Endothelial cell of umbilical vein (primary cell): ENCODE data around the gene PLXDC2. TPM values are rescaled to one million over a fixed set of nuclear protein-coding genes. Genes with fewer than 3 reads are reported as not detected.

ENCODE experiments used
- BruUV-seq: library from RNA; stranded (reverse); fragments of 400-500 nt; replicated peaks from 2 replicates; lab custom pipeline; 2021; lab: Mats Ljungman, UMichigan
- CTCF ChIA-PET: fragments of 300-600, 350-600 bp; sonication (Branson Sonifier 250); formaldehyde crosslinking; loops from one replicate; lab custom pipeline; 2021; ENCODE audit warnings: antibody characterized with exemption, inconsistent platforms; lab: Charles Lee
- POLR2A ChIA-PET: fragments of 300-600, 350-600 bp; sonication (Branson Sonifier 250); formaldehyde crosslinking; loops from one replicate; lab custom pipeline; 2021; ENCODE audit warnings: antibody characterized with exemption, inconsistent platforms; lab: Charles Lee
- DNase-seq: peaks from one replicate; pipeline ENCODE4 v3.0.0-alpha.2; 2011; ENCODE audit warnings: low read depth, low spot score
- FAIRE-seq: peaks from 2 replicates; lab custom pipeline; 2011; peaks lifted over from hg19 to GRCh38; lab: Jason Lieb, UNC
- H2AFZ ChIP-seq: 2 replicates; pipeline ENCODE4 v1.6.0; 2012; ENCODE audit warnings: low read depth, low read length, control low read depth, inconsistent platforms
- H3K27ac ChIP-seq: 2 replicates; pipeline ENCODE4 v1.5.1; 2011; ENCODE audit warnings: low read depth, mild to moderate bottlenecking, control low read depth, low read length, moderate library complexity; ENCODE audit not compliant: insufficient read depth
- H3K27me3 ChIP-seq, 2 experiments: 2 replicates each; pipeline versions ENCODE4 v1.6.0 to v1.6.1; 2011; ENCODE audit warnings: low read length in 2 of 2, mixed read lengths in 1 of 2; ENCODE audit not compliant: control insufficient read depth in 2 of 2, insufficient read depth in 2 of 2
- H3K36me3 ChIP-seq, 2 experiments: 2 replicates in 1 of 2; 3 replicates in 1 of 2; pipeline ENCODE4 v1.5.1; 2011; ENCODE audit warnings: low read length in 2 of 2, mild to moderate bottlenecking in 1 of 2, moderate library complexity in 1 of 2; ENCODE audit not compliant: control insufficient read depth in 2 of 2, insufficient read depth in 2 of 2; ENCODE audit errors: extremely low read depth in 1 of 2
- H3K4me1 ChIP-seq: 3 replicates; pipeline ENCODE4 v1.5.1; 2011; ENCODE audit warnings: mild to moderate bottlenecking, low read length; ENCODE audit not compliant: control insufficient read depth, insufficient read depth; ENCODE audit errors: extremely low read depth
- H3K4me2 ChIP-seq: 2 replicates; pipeline ENCODE4 v1.6.1; 2011; ENCODE audit warnings: low read length, control low read depth, mixed read lengths; ENCODE audit not compliant: insufficient read depth
- H3K4me3 ChIP-seq, 3 experiments: fragments of 200-600 bp in 1 of 3; sonication (generic), shearing (Covaris generic) in 1 of 3; replicated peaks in 1 of 3; 2 replicates each; pipeline ENCODE4 v1.5.1; 2011 to 2016; ENCODE audit warnings: control low read depth in 3 of 3, low read length in 3 of 3, mild to moderate bottlenecking in 2 of 3, inconsistent platforms in 1 of 3, low read depth in 1 of 3, moderate library complexity in 1 of 3; ENCODE audit not compliant: insufficient read depth in 1 of 3
- H3K79me2 ChIP-seq: 2 replicates; pipeline ENCODE4 v1.6.0; 2012; ENCODE audit warnings: low read length, inconsistent platforms; ENCODE audit not compliant: control insufficient read depth, insufficient read depth
- H3K9ac ChIP-seq: replicated peaks from 2 replicates; pipeline ENCODE3; 2011; ENCODE audit warnings: low read length, control low read depth; ENCODE audit not compliant: insufficient read depth; ENCODE audit errors: extremely low read depth
- H3K9me1 ChIP-seq: replicated peaks from 3 replicates; pipeline ENCODE4 v1.6.0; 2011; ENCODE audit warnings: mild to moderate bottlenecking, low read length; ENCODE audit not compliant: control insufficient read depth, insufficient read depth; ENCODE audit errors: extremely low read depth
- H3K9me3 ChIP-seq: replicated peaks from 2 replicates; pipeline ENCODE4 v1.5.1; 2012; ENCODE audit warnings: low read length, inconsistent platforms; ENCODE audit not compliant: control insufficient read depth, insufficient read depth
- H4K20me1 ChIP-seq: replicated peaks from 2 replicates; pipeline ENCODE3; 2011; ENCODE audit warnings: mild to moderate bottlenecking, low read length; ENCODE audit not compliant: control insufficient read depth, insufficient read depth; ENCODE audit errors: extremely low read depth
- FOS ChIP-seq: IDR thresholded peaks from 2 replicates; pipeline ENCODE4 v1.6.1; 2011; ENCODE audit warnings: mild to moderate bottlenecking, low read length, moderate library complexity, borderline replicate concordance; ENCODE audit not compliant: insufficient read depth
- JUN ChIP-seq: IDR thresholded peaks from 2 replicates; pipeline ENCODE4 v1.6.1; 2011; ENCODE audit warnings: borderline replicate concordance, low read depth; ENCODE audit not compliant: insufficient read length, insufficient read depth
- MYC ChIP-seq: IDR thresholded peaks from one replicate; pipeline ENCODE4 v1.6.1; 2011; ENCODE audit warnings: mild to moderate bottlenecking, low read depth, low read length
- POLR2A ChIP-seq: IDR thresholded peaks from 2 replicates; pipeline ENCODE4 v1.6.1; 2012; ENCODE audit warnings: low read depth, mild to moderate bottlenecking, control low read depth, low read length
- POLR2AphosphoS5 ChIP-seq: IDR thresholded peaks from 2 replicates; pipeline ENCODE4 v1.6.1; 2012; ENCODE audit warnings: low read depth, mild to moderate bottlenecking, control low read depth, low read length, moderate library complexity; ENCODE audit not compliant: insufficient read depth
- dilution Hi-C: fragments of 300-500 bp; cut with MboI; formaldehyde crosslinking; loops from one replicate; pipeline ENCODE4 v1.15.0; 2019; ENCODE audit warnings: low sequenced_read_pairs; ENCODE audit not compliant: extremely low pct_ligation_motif_present
- intact Hi-C: fragments of 100-400 bp; cut with micrococcal nuclease; formaldehyde crosslinking; loops from one replicate; pipeline ENCODE4 v1.10.0; 2022
- polyA plus RNA-seq, 4 experiments: library from polyadenylated mRNA; depleted of rRNA in 3 of 4; stranded (reverse) in 3 of 4; unstranded in 1 of 4; fragments of >200 nt; gene quantifications; 2 replicates each; pipeline versions ENCODE4 v1.2.1 to v1.2.3, GENCODE V29; 2011 to 2012; ENCODE audit warnings: missing spikeins in 1 of 4
- total RNA-seq: library from RNA; stranded (reverse); gene quantifications from 2 replicates; pipeline ENCODE4 v1.2.3, GENCODE V29; 2021
- TF ChIP-seq, protein P1 (sequence below), 2 donors: IDR thresholded peaks; 1 replicate in 1 of 2; 2 replicates in 1 of 2; pipeline ENCODE4 v1.5.1; 2011; ENCODE audit warnings: low read length in 2 of 2, mild to moderate bottlenecking in 2 of 2, moderate library complexity in 2 of 2, control low read depth in 1 of 2, inconsistent platforms in 1 of 2, low read depth in 1 of 2; ENCODE audit not compliant: insufficient read depth in 1 of 2; ENCODE audit errors: extremely low read depth in 1 of 2
- TF ChIP-seq, protein P2 (sequence below): IDR thresholded peaks from 2 replicates; pipeline ENCODE4 v1.6.1; 2011; ENCODE audit not compliant: insufficient read depth, insufficient read length

The PLXDC2 gene
- total and polyA plus RNA-seq, 2 donors (not counting 3 experiments of a cell fraction or from before 2014, with no cell fraction given): 0.32 to 1.2 TPM

DNA sequence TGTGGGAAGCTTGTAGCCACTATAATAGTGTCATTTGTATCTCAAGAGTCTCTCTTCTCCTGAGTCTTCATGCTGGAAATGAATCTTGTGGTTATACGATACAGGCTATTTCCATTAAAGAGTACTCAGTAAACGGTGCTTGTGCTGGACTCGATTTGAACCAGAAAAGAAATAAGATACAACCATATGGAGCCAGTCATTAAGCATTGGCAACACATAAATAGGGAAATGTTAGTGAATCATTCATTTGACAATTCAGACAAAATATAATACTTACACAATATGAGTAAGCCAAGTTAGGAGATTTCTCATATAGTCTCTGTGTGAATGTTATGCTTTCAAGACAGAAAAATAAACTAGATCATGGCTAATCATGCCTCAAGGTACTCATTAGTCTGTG, 356.8 kb downstream of the PLXDC2 start:
- no peak for TF ChIP-seq MYC
- TF ChIP-seq, protein P1, sequence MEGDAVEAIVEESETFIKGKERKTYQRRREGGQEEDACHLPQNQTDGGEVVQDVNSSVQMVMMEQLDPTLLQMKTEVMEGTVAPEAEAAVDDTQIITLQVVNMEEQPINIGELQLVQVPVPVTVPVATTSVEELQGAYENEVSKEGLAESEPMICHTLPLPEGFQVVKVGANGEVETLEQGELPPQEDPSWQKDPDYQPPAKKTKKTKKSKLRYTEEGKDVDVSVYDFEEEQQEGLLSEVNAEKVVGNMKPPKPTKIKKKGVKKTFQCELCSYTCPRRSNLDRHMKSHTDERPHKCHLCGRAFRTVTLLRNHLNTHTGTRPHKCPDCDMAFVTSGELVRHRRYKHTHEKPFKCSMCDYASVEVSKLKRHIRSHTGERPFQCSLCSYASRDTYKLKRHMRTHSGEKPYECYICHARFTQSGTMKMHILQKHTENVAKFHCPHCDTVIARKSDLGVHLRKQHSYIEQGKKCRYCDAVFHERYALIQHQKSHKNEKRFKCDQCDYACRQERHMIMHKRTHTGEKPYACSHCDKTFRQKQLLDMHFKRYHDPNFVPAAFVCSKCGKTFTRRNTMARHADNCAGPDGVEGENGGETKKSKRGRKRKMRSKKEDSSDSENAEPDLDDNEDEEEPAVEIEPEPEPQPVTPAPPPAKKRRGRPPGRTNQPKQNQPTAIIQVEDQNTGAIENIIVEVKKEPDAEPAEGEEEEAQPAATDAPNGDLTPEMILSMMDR (IDR thresholded peaks at IDR 0.05; ENCODE audit: extremely low read depth in 1 of 2, insufficient read depth in 1 of 2, low read depth in 1 of 2, low read length in 2 of 2): no peak
- TF ChIP-seq, protein P2, sequence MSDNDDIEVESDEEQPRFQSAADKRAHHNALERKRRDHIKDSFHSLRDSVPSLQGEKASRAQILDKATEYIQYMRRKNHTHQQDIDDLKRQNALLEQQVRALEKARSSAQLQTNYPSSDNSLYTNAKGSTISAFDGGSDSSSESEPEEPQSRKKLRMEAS: no peak
- TF ChIP-seq JUN: no peak
- TF ChIP-seq FOS: no peak
- no peak for TF ChIP-seq POLR2AphosphoS5
- no peak for TF ChIP-seq POLR2A
- Histone ChIP-seq H3K4me3 (no peak overlapping the region), H3K4me1 (no peaks in the 10 kb centered on the region), H4K20me1 (no peaks in the 10 kb centered on the region), H3K4me2 (no peak overlapping the region), H3K36me3 (no peaks in the 10 kb centered on the region), H3K27ac (no peak overlapping the region), H3K9me1 (no peaks in the 10 kb centered on the region), H2AFZ (no peak overlapping the region), H3K27me3 (no peaks in the 10 kb centered on the region), H3K9me3 (no peaks in the 10 kb centered on the region), H3K9ac (no peak overlapping the region), H3K79me2 (no peaks in the 10 kb centered on the region)
- no TSS peak for BruUV-seq
- FAIRE-seq (no peak), DNase-seq (no peak)
- POLR2A ChIA-PET: no interaction called here
- dilution Hi-C loops (no loop called here), intact Hi-C loops (no loop called here)
- CTCF ChIA-PET: no interaction called here
